ENCODE measurements around the gene ARL16.

- no peak for TF ChIP-seq CTCF (IDR thresholded peaks at IDR 0.05)
- no peak for TF ChIP-seq MXI1 (IDR thresholded peaks at IDR 0.05; ENCODE audit: low read depth, low read length)
- no peak for TF ChIP-seq REST (IDR thresholded peaks at IDR 0.05; ENCODE audit: low read depth, low read length)
- peak; percentile 17; the same call in 1 of the 2 replicates for TF ChIP-seq TAF1 (IDR thresholded peaks at IDR 0.05; ENCODE audit: borderline replicate concordance, low read depth, low read length)
- no peak for TF ChIP-seq RAD21 (IDR thresholded peaks at IDR 0.05; ENCODE audit: low read length)
- no peak for TF ChIP-seq POLR2AphosphoS5 (IDR thresholded peaks at IDR 0.05; ENCODE audit: low read depth, low read length)
- no peak for TF ChIP-seq EZH2phosphoT487 (IDR thresholded peaks at IDR 0.05; ENCODE audit: borderline replicate concordance, low read depth)
- no peak for TF ChIP-seq JUND (IDR thresholded peaks at IDR 0.05)
- TF ChIP-seq MAX (IDR thresholded peaks at IDR 0.05; ENCODE audit: low read depth) = no peak
- no peak for TF ChIP-seq GATA2 (CRISPR knock-in tag; IDR thresholded peaks at IDR 0.05)
- TF ChIP-seq RXRA (IDR thresholded peaks at IDR 0.05; ENCODE audit: borderline replicate concordance, low read depth) = no peak
- TF ChIP-seq TCF12 (IDR thresholded peaks at IDR 0.05) = no peak
Measured at GRCh38 chr17:81685108-81685507, 1.5 kb upstream of the ARL16 start.
